Measurements from ENCODE around the gene CRAT.
A peak's percentile ranks its signal among the peaks of the same experiment; 100 is the strongest.

Gene CRAT

DNA sequence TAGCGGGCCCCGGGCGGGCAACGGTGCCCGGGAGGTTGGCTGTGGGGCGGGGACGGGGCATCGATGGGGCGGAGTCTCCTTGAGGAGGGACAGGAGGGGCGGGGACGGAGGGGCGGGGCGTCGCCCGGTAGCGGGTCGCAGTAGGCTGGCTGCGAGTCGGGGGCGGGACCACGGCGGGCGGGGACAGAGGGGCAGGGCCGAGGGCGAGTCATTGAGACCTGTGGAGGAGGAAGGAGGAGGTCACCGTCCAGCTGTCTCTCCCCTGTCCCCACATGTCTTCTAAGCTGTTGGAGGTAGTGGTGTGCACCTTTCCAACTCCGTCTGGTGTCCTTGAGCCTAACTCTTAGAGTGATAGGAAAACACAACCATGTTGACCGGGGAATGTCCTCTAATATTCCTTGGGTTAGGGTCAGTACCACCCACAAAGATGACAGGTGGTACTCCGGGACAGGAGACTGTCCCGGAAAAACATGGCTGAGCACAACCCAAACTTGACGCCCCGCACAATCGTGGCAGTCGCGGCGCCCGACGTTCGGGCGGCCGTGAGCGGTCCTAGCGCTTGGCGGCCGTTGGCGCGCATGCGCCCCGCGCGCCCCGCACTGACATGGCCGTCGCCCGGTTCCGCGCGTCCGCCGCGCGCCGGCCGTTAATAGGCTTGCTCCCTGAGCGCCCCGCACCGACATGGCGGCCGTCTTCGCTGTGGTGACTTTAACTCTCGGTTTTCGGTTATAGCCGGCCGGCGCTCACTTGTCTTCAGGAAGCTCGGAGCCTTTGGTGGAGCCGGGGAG, at the start of gene CRAT, which contains the start of gene PTPA:
Gene CRAT (minus strand): TSS at position 54 of the 788 bp plus-strand sequence. CDS start 284 bp downstream, outside the sequence.
Gene PTPA (plus strand): TSS at position 676 of the 788 bp plus-strand sequence. CDS start 186 bp downstream, outside the sequence.
- DNase-seq (ENCODE audit: low spot score): peak; percentile 95

DNA sequence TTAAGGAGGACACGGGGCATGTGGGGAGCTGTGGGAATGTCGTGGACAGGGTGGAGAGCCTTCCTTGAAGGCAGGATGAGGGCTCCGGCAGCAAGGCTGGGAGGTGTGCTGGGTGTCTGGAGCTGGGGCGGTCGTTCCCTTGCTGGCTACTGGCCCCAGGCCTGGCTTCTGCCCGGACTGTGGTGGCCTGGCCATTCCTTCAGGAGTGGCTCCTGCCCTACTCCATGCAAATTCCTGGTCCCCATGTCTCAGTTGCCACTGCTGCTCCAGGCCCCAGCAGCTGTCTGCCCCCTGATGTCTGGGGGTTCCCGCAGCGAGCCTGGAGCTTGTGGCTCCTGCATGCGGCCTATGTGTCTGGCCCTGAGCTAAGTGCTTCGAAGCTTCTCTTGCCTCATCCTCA, 45.6 kb upstream of the CRAT start:
- DNase-seq (ENCODE audit: low spot score): no peak

DNA sequence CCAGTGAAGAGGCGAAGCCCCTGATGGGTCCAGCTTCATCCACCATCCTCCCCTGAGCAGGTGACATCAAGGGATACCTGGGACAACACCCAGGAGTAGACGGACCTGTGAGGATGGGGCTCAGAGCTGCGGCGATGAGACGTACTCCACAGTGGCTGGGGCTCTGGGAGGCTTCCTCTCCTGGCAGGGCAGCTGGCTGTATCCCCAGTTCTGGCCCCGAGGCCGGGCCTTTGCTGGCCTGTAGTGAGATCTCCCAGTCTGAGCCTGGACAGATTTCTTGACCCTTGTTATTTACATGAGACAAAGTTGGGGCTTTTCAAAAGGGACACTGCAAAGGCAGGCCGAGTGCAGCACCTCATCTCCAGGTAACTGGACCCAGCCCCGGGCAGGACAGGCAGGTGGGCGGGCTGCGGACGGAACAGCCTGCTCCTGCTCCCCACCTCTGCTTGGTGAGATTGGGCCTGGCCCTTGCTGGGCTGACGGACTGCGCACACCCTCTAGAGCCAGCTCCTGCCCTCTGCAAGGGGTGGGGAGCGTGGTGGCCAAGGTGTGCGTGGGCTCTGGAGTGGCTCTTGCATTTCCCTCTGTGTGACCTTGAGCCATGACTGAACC, 44.4 kb upstream of the CRAT start:
- DNase-seq (ENCODE audit: low spot score): no peak

DNA sequence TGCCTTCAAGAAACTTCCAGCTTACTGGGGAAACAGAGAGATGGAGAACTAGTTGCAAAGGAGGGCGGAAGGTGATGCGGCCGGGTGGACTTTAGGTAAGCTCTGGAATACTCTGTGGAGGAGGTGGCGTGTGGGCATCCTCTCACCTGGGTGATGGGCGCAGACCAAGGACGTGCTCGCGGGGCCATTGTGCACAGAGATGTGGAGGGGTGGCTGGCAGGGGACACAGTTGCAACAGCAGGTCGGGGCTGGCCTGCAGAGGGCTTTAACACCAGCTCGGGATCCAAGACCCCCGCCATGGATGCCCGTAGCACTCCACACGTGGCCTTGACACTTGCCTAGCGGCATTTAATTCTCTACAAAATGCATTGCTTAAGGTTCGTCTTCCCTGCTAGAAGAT, 40.9 kb upstream of the CRAT start:
- no peak for DNase-seq (ENCODE audit: low spot score)

DNA sequence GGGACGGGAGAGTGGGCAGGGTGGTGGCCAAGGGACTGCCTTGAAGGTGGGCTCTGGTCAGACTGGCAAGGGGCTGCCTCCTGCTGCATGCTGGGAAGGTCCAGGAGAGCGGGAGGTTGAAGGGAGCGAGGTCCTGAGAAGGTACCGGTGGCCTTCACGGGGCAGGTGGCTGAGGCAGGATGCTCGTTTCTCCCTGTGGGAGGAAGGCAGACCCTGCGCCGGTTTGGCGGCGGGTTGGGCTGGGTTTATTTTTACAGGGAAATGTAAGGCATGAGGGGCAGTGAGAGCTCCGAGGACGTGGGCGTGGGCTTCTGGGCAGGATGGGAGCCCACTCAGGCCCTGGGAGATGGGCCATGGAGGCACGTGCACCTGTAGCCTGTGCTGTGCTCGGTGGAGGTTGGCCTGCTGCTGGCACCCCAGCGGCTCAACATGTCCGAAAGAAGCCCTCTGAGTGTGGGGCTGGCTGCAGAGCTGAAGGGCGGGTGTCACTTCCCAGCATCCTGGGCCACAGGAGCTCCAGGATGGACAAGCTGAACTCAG, 40.1 kb upstream of the CRAT start:
- no peak for DNase-seq (ENCODE audit: low spot score)

DNA sequence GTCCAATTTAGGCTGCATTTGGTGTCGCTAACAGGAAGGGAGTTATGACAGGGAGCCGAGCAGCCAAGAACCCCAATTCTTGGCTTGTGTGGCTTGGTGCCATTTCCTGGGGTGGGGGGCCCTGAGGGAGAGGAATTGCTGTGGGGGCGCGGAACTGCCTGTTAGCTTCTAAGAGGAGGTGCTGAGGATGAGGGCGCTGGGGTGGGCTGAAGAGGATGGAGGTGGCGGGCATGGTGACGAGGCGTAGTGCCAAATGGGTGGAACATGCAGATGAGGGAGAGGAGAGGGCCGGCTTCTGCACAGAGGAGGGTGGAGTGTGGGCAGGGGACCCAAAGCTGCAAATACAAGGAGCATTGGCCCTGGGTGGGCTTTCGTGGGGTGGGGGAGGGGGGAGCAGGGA, 39.5 kb upstream of the CRAT start:
- no peak for DNase-seq (ENCODE audit: low spot score)

GRCh38 chr9:129149442-129149841, 38.8 kb upstream of the CRAT start:
- DNase-seq (ENCODE audit: low spot score): no peak

- no peak for DNase-seq (ENCODE audit: low spot score)
Measured at GRCh38 chr9:129148463-129149204, 38.0 kb upstream of the CRAT start.

DNA sequence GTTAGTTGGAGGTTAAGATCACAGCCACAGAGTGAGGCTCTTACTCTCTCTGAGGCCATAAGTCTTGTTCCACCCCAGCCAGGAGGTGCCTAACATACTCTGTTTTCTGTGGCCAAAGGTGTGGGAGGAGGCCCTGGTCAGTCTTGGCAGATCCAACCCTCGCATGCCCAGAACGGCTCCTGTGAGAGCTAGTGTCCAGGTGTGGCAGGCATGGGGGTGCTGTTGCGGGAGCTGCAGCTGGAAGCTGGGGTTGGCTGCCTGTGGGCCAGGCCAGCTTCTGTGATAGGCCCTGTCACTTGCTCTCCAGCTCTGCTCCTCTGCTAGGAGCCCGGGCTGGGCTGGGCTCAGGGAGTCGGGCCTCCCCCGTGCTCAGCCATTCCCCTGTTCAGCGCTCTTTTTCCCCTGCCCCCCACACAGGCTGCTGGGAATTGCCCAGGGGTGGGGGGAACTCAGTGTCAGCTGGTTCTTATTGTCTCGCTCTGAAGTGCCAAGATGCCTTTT, 35.9 kb upstream of the CRAT start:
- no peak for DNase-seq (ENCODE audit: low spot score)

GRCh38 chr9:129145841-129146292, 35.3 kb upstream of the CRAT start:
- no peak for DNase-seq (ENCODE audit: low spot score)

DNA sequence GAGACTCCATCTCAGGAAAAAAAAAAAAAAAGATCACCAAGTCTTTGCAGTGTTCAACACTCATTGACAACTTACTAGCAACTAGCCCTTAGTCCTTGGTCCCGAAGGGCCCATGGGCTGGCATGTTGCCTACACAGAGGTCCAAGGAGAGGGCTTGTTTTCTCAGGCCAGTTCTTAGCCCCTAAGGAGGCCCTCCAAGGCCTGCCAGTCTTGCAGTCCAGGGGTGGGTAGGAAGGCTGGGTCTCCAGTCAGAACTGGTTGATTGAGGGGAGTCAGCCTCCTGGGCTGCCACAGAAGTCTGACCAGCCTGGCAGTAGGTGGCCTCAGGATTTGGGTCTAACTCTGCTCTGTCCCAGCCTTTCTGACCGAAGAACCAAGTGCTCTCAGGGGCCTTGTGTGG, 34.7 kb upstream of the CRAT start:
- no peak for DNase-seq (ENCODE audit: low spot score)

- peak; percentile 71 for DNase-seq (ENCODE audit: low spot score)
Measured at GRCh38 chr9:129143031-129143927, 32.7 kb upstream of the CRAT start.

DNA sequence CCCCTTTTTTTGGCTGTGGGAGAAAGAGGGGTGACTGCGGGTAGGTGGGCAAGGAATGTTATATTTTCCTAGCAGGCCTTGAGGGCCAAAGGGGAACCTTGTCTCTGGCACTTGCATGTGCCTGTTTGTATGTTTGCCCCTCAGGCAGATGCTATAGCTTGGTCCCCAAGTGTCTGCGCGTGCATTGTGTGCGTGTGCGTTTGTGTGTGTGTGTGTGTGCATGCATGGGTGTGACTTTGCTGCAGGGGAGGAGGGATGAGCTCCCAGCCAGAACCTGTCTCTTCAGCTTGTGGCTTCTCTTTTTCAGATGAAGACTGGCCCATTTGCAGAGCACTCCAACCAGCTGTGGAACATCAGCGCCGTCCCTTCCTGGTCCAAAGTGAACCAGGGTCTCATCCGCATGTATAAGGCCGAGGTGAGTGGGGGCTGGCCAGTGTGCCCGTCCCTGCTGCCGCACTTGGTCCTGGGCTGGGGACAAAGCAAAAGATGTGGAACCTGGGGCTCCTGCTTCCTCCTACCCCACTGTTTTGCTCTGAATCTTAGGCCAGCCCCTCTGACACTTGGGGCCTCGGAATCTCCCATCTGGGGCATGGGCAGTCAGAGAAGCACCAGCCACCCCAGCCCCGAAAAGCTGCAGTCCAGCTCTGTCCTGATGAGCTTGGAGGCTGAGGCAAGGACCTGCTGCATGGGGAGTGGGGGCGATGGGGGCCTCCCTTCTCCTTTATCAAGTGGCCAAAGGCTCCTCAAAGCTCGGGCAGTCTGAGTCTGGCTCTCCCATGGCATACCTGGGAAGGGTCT, 31.7 kb upstream of the CRAT start:
- no peak for DNase-seq (ENCODE audit: low spot score)

DNA sequence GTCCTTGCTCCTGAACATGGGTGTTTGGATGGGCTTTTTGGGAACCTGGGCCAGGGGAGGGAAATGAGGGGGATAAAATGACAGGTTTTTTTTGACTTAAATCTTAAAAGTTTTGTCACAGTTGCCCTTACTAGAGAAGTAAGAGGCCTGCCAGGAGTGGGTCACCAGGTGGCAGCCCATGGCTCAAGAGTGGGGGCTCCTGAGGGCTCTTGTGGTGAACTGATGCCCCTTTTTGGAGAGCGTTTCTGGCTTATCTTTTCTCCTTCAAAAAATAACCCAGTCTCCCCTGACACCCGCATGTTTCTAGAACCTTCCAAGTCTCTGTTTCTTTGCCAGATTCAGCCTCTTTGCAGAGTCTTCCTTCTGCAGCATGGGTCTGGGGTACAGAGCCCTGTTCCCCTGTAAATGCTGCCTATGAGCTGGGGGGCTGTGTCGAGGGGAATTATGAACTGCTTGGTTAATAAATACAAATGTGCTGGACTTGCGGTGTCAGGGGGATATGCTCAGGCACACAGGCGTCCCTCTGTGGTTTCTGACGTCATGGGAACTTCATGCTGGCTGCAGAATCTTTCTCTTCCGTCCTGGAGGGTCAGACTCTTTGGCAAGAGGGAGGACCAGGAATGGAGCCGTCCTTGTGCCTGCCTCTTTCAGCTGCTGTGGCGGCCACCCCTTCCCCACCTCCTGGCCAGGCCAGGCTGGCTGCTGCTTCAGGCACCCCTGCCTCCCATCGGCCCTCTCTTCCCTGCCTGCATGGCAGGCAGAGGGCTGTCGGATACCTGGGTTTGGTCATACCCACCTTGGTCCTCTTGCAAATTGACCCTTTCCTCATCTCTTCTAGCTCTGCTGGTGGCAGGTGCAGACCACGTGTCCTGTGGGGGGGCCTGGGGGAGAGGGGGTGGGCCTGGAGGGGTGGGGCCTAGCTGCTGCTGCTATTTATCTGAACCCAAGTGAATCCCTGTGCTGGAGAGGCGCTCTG, 30.8 kb upstream of the CRAT start:
- DNase-seq (ENCODE audit: low spot score): no peak

GRCh38 chr9:129140397-129141065, 29.9 kb upstream of the CRAT start:
- DNase-seq (ENCODE audit: low spot score): peak; percentile 44

- DNase-seq (ENCODE audit: low spot score): peak; percentile 93
Measured at GRCh38 chr9:129139993-129140396, 29.4 kb upstream of the CRAT start.

- peak; percentile 82 for DNase-seq (ENCODE audit: low spot score)
Measured at GRCh38 chr9:129139233-129139992, 28.8 kb upstream of the CRAT start.
